ENCODE results near the gene METRNL. TPM values are rescaled to one million over a fixed set of nuclear protein-coding genes. Genes with fewer than 3 reads are reported as not detected.

The METRNL gene
- total RNA-seq, 1 experiment from 2014 or later = 58.7 TPM

DNA sequence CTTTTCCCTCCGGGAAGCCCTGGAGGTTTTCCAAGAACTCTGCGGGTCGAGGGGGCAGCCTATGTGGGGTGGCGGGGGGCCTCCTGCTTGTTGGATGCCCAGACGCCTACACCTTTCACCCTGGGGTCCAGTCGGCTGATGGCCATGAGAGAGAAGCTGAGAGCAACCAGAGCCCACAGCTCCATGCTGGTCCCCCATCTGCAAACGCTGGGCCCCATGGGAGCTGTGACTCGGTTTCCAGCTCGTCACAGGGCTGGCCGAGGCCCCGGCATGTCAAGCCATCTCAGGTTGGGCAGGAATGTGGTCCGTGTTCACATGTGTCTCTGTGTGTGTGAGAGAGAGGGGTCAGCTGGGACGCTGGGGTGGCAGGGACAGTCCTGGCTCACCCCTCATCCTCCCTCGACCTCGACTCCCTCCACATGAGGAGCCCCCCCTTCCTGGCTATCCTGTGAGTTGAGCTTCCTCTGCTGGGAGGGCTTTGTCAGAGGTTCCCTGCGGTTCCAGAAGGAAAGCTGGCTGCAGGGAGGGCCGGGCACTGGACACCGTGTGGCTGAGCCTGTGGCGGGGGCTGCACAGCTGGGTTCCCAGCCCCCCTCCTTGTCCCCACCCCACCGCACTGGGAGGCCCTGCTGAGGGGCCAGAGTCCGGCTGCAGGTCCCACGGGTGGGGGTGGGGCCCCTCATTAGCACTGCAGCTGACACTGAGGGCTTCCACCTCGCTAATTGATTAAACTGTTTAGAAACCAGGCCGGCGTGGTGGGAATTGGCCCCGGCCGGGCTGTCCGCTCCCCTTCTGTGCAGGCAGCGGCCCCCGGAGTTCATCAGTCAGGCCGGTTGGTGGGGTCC, 19.1 kb downstream of the METRNL start:
- CTCF ChIA-PET = no interaction called here
- POLR2A ChIA-PET = no interaction called here
- no peak overlapping the region for H3K4me2 ChIP-seq (ENCODE audit: low read length)
- no peaks in the 10 kb centered on the region for H4K20me1 ChIP-seq (ENCODE audit: insufficient read depth)
- H3K4me3 ChIP-seq (replicated peaks in 1 of 2; ENCODE audit: low read depth in 1 of 2, low read length in 2 of 2) = no peak overlapping the region
- DNase-seq (ENCODE audit: low read depth, low spot score) (no peak), ATAC-seq (no peak)
- no peaks in the 10 kb centered on the region for H3K79me2 ChIP-seq (ENCODE audit: insufficient read depth, low read length)
- no peak for TF ChIP-seq CEBPB (IDR thresholded peaks at IDR 0.05; ENCODE audit: low read depth)
- TF ChIP-seq, protein P1, sequence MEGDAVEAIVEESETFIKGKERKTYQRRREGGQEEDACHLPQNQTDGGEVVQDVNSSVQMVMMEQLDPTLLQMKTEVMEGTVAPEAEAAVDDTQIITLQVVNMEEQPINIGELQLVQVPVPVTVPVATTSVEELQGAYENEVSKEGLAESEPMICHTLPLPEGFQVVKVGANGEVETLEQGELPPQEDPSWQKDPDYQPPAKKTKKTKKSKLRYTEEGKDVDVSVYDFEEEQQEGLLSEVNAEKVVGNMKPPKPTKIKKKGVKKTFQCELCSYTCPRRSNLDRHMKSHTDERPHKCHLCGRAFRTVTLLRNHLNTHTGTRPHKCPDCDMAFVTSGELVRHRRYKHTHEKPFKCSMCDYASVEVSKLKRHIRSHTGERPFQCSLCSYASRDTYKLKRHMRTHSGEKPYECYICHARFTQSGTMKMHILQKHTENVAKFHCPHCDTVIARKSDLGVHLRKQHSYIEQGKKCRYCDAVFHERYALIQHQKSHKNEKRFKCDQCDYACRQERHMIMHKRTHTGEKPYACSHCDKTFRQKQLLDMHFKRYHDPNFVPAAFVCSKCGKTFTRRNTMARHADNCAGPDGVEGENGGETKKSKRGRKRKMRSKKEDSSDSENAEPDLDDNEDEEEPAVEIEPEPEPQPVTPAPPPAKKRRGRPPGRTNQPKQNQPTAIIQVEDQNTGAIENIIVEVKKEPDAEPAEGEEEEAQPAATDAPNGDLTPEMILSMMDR (IDR thresholded peaks at IDR 0.05 in 2 of 3, conservative IDR thresholded peaks at IDR 0.05 in 1 of 3; ENCODE audit: borderline replicate concordance in 1 of 3, insufficient read depth in 1 of 3, low read depth in 2 of 3, low read length in 2 of 3) = no peak
- TF ChIP-seq ZNF274 (IDR thresholded peaks at IDR 0.05; ENCODE audit: low read depth, low read length) = no peak
- TF ChIP-seq SP1 (IDR thresholded peaks at IDR 0.05; ENCODE audit: low read depth) = no peak
- no peak for TF ChIP-seq ELF1 (IDR thresholded peaks at IDR 0.05; ENCODE audit: borderline replicate concordance, low read depth)
- TF ChIP-seq, protein P2, sequence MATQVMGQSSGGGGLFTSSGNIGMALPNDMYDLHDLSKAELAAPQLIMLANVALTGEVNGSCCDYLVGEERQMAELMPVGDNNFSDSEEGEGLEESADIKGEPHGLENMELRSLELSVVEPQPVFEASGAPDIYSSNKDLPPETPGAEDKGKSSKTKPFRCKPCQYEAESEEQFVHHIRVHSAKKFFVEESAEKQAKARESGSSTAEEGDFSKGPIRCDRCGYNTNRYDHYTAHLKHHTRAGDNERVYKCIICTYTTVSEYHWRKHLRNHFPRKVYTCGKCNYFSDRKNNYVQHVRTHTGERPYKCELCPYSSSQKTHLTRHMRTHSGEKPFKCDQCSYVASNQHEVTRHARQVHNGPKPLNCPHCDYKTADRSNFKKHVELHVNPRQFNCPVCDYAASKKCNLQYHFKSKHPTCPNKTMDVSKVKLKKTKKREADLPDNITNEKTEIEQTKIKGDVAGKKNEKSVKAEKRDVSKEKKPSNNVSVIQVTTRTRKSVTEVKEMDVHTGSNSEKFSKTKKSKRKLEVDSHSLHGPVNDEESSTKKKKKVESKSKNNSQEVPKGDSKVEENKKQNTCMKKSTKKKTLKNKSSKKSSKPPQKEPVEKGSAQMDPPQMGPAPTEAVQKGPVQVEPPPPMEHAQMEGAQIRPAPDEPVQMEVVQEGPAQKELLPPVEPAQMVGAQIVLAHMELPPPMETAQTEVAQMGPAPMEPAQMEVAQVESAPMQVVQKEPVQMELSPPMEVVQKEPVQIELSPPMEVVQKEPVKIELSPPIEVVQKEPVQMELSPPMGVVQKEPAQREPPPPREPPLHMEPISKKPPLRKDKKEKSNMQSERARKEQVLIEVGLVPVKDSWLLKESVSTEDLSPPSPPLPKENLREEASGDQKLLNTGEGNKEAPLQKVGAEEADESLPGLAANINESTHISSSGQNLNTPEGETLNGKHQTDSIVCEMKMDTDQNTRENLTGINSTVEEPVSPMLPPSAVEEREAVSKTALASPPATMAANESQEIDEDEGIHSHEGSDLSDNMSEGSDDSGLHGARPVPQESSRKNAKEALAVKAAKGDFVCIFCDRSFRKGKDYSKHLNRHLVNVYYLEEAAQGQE (IDR thresholded peaks at IDR 0.05; ENCODE audit: low read depth) = no peak
- TF ChIP-seq POLR2AphosphoS5 (IDR thresholded peaks at IDR 0.05; ENCODE audit: low read depth, low read length) = no peak
- no peak for TF ChIP-seq ZFX (IDR thresholded peaks at IDR 0.05)
- no peak for TF ChIP-seq POLR2A (IDR thresholded peaks at IDR 0.05; ENCODE audit: borderline replicate concordance, extremely low read depth, insufficient read depth, insufficient read length)
- H3K4me1 ChIP-seq (ENCODE audit: control insufficient read depth in 1 of 2, insufficient read depth in 2 of 2, low read length in 2 of 2) = peaks cover 13 to 32% of the 10 kb centered on the region in 2 experiments
- no peak overlapping the region for H2AFZ ChIP-seq (ENCODE audit: low read depth, low read length, poor library complexity, severe bottlenecking)
- no TSS peak for BruUV-seq (replicated peaks)
- H3K27ac ChIP-seq (ENCODE audit: low read depth, low read length) = no peak overlapping the region
- H3K27me3 ChIP-seq (ENCODE audit: insufficient read depth, low read length) = no peaks in the 10 kb centered on the region
- H3K9me3 ChIP-seq (ENCODE audit: control insufficient read depth in 1 of 2, insufficient read depth in 1 of 2, low read depth in 1 of 2, low read length in 2 of 2) = no peaks in the 10 kb centered on the region
- intact Hi-C loops (cut with micrococcal nuclease) = no loop called here
- H3K36me3 ChIP-seq (ENCODE audit: control insufficient read depth in 1 of 2, insufficient read depth in 2 of 2, low read length in 2 of 2) = peaks cover 11 to 15% of the 10 kb centered on the region in 2 experiments; a peak in 3 of 4 replicates
- RAD21 ChIA-PET (ENCODE audit: low non-redundant PET in 1 of 2, low total read pairs in 2 of 2, uncharacterized antibody in 2 of 2, unreplicated experiment in 2 of 2) = no interaction called here
- H3K9ac ChIP-seq (ENCODE audit: low read length) = no peak overlapping the region
- no peaks in the 10 kb centered on the region for H3K9me2 ChIP-seq (ENCODE audit: insufficient read depth)
